Measurements from ENCODE around the gene KRT76.

DNA sequence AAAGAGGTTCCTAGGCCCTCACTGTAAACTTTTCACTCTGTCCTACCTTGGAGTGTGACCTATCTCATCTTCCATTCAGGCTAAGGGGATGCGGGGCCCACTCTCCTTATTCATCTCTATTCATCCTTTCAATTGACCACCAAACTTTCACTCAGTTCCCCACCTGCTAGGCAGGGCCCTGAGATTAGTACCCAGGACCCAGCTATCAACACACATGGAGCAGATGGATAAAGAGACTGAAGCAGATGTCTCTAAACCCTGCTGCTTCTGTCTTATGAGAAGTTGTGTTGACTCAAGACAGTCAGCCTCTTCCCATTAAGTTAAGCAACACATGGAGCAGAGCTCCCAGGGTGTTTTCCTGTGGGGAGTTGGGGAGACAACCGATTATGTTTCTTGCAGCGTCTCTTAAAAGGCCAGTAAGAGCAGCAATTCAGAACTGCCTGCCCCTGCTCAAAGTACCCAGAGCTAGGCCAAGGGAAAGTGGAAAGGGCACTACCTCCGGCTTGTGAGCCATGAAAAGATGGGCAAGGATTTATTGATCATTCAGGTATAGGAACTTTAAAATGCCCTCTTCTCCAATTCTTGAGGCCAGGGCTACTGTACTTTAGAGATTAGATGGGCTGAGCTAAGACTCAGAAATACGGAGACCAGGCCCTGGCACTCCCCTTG lies 10.7 kb downstream of the KRT76 start:
- TF ChIP-seq, protein P1, sequence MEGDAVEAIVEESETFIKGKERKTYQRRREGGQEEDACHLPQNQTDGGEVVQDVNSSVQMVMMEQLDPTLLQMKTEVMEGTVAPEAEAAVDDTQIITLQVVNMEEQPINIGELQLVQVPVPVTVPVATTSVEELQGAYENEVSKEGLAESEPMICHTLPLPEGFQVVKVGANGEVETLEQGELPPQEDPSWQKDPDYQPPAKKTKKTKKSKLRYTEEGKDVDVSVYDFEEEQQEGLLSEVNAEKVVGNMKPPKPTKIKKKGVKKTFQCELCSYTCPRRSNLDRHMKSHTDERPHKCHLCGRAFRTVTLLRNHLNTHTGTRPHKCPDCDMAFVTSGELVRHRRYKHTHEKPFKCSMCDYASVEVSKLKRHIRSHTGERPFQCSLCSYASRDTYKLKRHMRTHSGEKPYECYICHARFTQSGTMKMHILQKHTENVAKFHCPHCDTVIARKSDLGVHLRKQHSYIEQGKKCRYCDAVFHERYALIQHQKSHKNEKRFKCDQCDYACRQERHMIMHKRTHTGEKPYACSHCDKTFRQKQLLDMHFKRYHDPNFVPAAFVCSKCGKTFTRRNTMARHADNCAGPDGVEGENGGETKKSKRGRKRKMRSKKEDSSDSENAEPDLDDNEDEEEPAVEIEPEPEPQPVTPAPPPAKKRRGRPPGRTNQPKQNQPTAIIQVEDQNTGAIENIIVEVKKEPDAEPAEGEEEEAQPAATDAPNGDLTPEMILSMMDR (IDR thresholded peaks at IDR 0.05) = no peak
- no peak for TF ChIP-seq POLR2A (IDR thresholded peaks at IDR 0.05)

Measured in uterus (tissue), 2 donors.